HEK293 (cell line): ENCODE data around the gene SPTAN1.

Experiments used
- AEBP2 ChIP-seq: fragments of 450-650 bp; formaldehyde crosslinking; IDR thresholded peaks from 2 replicates; pipeline ENCODE4 v1.5.1; 2016; ENCODE audit warnings: missing biosample characterization, missing genetic modification characterization, borderline replicate concordance
- ATF2 ChIP-seq: fragments of 450-650 bp; formaldehyde crosslinking; IDR thresholded peaks from 2 replicates; pipeline ENCODE4 v1.5.1; 2016; ENCODE audit warnings: missing biosample characterization, missing genetic modification characterization, low read depth
- GLI2 ChIP-seq: fragments of 450-650 bp; formaldehyde crosslinking; IDR thresholded peaks from 2 replicates; pipeline ENCODE4; 2017; ENCODE audit warnings: missing biosample characterization, missing genetic modification characterization, low read depth, borderline replicate concordance
- GLI4 ChIP-seq: fragments of 450-650 bp; formaldehyde crosslinking; IDR thresholded peaks from 2 replicates; pipeline ENCODE4 v1.5.1; 2016; ENCODE audit warnings: missing biosample characterization, missing genetic modification characterization
- KLF10 ChIP-seq: fragments of 450-650 bp; IDR thresholded peaks from 2 replicates; pipeline ENCODE4 v1.5.1; 2018; ENCODE audit warnings: missing biosample characterization, mild to moderate bottlenecking, missing genetic modification characterization
- OVOL3 ChIP-seq: fragments of 450-650 bp; formaldehyde crosslinking; IDR thresholded peaks from 2 replicates; pipeline ENCODE4 v1.5.1; 2016; ENCODE audit warnings: missing biosample characterization, missing genetic modification characterization
- PRDM4 ChIP-seq: fragments of 450-650 bp; formaldehyde crosslinking; IDR thresholded peaks from 2 replicates; pipeline ENCODE4 v1.5.1; 2017; ENCODE audit warnings: missing biosample characterization, missing genetic modification characterization
- REPIN1 ChIP-seq: fragments of 450-650 bp; formaldehyde crosslinking; IDR thresholded peaks from 2 replicates; pipeline ENCODE4 v1.5.1; 2017; ENCODE audit warnings: missing biosample characterization, missing genetic modification characterization, low read depth
- REST ChIP-seq: fragments of 450-650 bp; formaldehyde crosslinking; IDR thresholded peaks from 2 replicates; pipeline ENCODE4 v1.5.1; 2016; ENCODE audit warnings: missing biosample characterization, missing genetic modification characterization
- SCRT2 ChIP-seq: fragments of 450-650 bp; formaldehyde crosslinking; IDR thresholded peaks from 2 replicates; pipeline ENCODE4 v1.5.1; 2016; ENCODE audit warnings: missing biosample characterization, missing genetic modification characterization
- SP2 ChIP-seq: fragments of 450-650 bp; formaldehyde crosslinking; IDR thresholded peaks from 2 replicates; pipeline ENCODE4 v1.5.1; 2016; ENCODE audit warnings: missing biosample characterization, missing genetic modification characterization
- WT1 ChIP-seq: fragments of 450-650 bp; formaldehyde crosslinking; IDR thresholded peaks from 2 replicates; pipeline ENCODE4 v1.5.1; 2016; ENCODE audit warnings: missing biosample characterization, missing genetic modification characterization
- YY2 ChIP-seq: fragments of 450-650 bp; formaldehyde crosslinking; IDR thresholded peaks from 2 replicates; pipeline ENCODE4 v1.5.1; 2016; ENCODE audit warnings: missing biosample characterization, missing genetic modification characterization
- ZBTB6 ChIP-seq: fragments of 450-650 bp; formaldehyde crosslinking; IDR thresholded peaks from 2 replicates; pipeline ENCODE4 v1.5.1; 2017; ENCODE audit warnings: missing biosample characterization, missing genetic modification characterization
- ZFP37 ChIP-seq: fragments of 450-650 bp; formaldehyde crosslinking; IDR thresholded peaks from 2 replicates; pipeline ENCODE4 v1.5.1; 2016; ENCODE audit warnings: missing biosample characterization, missing genetic modification characterization
- ZNF169 ChIP-seq: fragments of 450-650 bp; formaldehyde crosslinking; IDR thresholded peaks from 2 replicates; pipeline ENCODE4 v1.5.1; 2016; ENCODE audit warnings: missing biosample characterization, missing genetic modification characterization
- ZNF341 ChIP-seq: fragments of 450-650 bp; formaldehyde crosslinking; IDR thresholded peaks from 2 replicates; pipeline ENCODE4; 2016; ENCODE audit warnings: low read depth, missing biosample characterization, missing genetic modification characterization
- ZNF398 ChIP-seq: fragments of 450-650 bp; formaldehyde crosslinking; IDR thresholded peaks from 2 replicates; pipeline ENCODE4 v1.5.1; 2017; ENCODE audit warnings: missing biosample characterization, missing genetic modification characterization
- ZNF558 ChIP-seq: fragments of 450-650 bp; formaldehyde crosslinking; IDR thresholded peaks from 2 replicates; pipeline ENCODE4 v1.5.1; 2016; ENCODE audit warnings: missing biosample characterization, missing genetic modification characterization
- ZNF639 ChIP-seq: fragments of 450-650 bp; formaldehyde crosslinking; IDR thresholded peaks from 2 replicates; pipeline ENCODE4 v1.5.1; 2016; ENCODE audit warnings: missing biosample characterization, missing genetic modification characterization
- ZNF692 ChIP-seq: fragments of 450-650 bp; formaldehyde crosslinking; IDR thresholded peaks from 2 replicates; pipeline ENCODE4 v1.5.1; 2016; ENCODE audit warnings: missing biosample characterization, missing genetic modification characterization
- ZNF707 ChIP-seq: fragments of 450-650 bp; formaldehyde crosslinking; IDR thresholded peaks from 2 replicates; pipeline ENCODE4 v1.5.1; 2016; ENCODE audit warnings: missing biosample characterization, missing genetic modification characterization
- ZSCAN23 ChIP-seq: fragments of 450-650 bp; formaldehyde crosslinking; IDR thresholded peaks from 2 replicates; pipeline ENCODE4 v1.5.1; 2016; ENCODE audit warnings: missing biosample characterization, missing genetic modification characterization
- ZXDB ChIP-seq: fragments of 450-650 bp; formaldehyde crosslinking; IDR thresholded peaks from 2 replicates; pipeline ENCODE4 v1.5.1; 2016; ENCODE audit warnings: missing biosample characterization, missing genetic modification characterization

The SPTAN1 gene

GRCh38 chr9:128552744-128553440, 505 bp downstream of the SPTAN1 start (continued):
- TF ChIP-seq ZBTB6 (tag by site-specific recombination): no peak
- no peak for TF ChIP-seq REST (tag by site-specific recombination)
- 0 out of 2 replicates have a peak, but pooled peaks have one; percentile 34 for TF ChIP-seq YY2 (tag by site-specific recombination)
- no peak for TF ChIP-seq PRDM4 (tag by site-specific recombination)
- peak; percentile 72 for TF ChIP-seq SP2
- no peak for TF ChIP-seq REPIN1 (tag by site-specific recombination)
- TF ChIP-seq ZNF341 (tag by site-specific recombination): peak; percentile 76
- no peak for TF ChIP-seq ZXDB
- no peak for TF ChIP-seq ZNF707 (tag by site-specific recombination)
- no peak for TF ChIP-seq OVOL3 (tag by site-specific recombination)
- no peak for TF ChIP-seq ZNF692
- TF ChIP-seq ZNF558 (tag by site-specific recombination): no peak
- TF ChIP-seq GLI4 (tag by site-specific recombination): no peak
- TF ChIP-seq AEBP2 (tag by site-specific recombination): no peak
- no peak for TF ChIP-seq ZSCAN23 (tag by site-specific recombination)
- no peak; the same call in 1 of the 2 replicates for TF ChIP-seq WT1 (tag by site-specific recombination)
- no peak for TF ChIP-seq ZNF169 (tag by site-specific recombination)
- TF ChIP-seq KLF10 (tag by site-specific recombination): 0 out of 2 replicates have a peak, but pooled peaks have one; percentile 24
- TF ChIP-seq ATF2 (tag by site-specific recombination): no peak
- no peak for TF ChIP-seq GLI2 (tag by site-specific recombination)
- no peak for TF ChIP-seq SCRT2 (tag by site-specific recombination)
- TF ChIP-seq ZFP37: no peak
- TF ChIP-seq ZNF398: peak; percentile 59
- TF ChIP-seq ZNF639 (tag by site-specific recombination): no peak
